ENCODE measurements around the gene JMJD1C.
A peak's percentile ranks its signal among the peaks of the same experiment; 100 is the strongest.

The JMJD1C gene

DNA sequence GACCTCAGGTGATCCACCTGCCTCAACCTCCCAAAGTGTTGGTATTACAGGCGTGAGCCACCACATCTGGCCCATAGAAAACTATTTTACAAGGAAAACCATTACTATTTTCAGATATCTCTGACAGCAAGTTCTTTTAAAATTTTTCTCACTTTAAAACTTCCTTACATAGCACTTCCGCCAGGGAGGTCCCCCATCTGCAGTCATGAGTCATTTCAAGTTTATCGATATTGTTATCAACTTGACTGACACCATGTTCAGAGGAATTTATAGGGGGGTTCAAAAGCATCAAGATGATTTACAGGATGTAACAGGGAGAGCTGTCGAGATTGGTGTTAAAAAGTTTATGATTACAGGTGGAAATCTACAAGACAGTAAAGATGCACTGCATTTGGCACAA is 243.8 kb downstream of the JMJD1C start:
- H3K9me3 ChIP-seq (ENCODE audit: control insufficient read depth, insufficient read depth, low read length), result no peaks in the 10 kb centered on the region
- H3K4me1 ChIP-seq (ENCODE audit: control insufficient read depth, low read length), result peaks cover 33% of the 10 kb centered on the region
- peaks cover 3% of the 10 kb centered on the region for H3K36me3 ChIP-seq (ENCODE audit: control insufficient read depth, low read length)
- no peaks in the 10 kb centered on the region; the same call in 1 of the 2 replicates for H3F3A ChIP-seq (ENCODE audit: control insufficient read depth, insufficient read depth)
- no peak overlapping the region for H3K4me3 ChIP-seq (ENCODE audit: low read length)
- H3K27me3 ChIP-seq (ENCODE audit: control insufficient read depth, low read length), result no peaks in the 10 kb centered on the region
- no peak overlapping the region for H3K4me2 ChIP-seq (ENCODE audit: low read length)
- no peaks in the 10 kb centered on the region for H3K9me2 ChIP-seq (replicated peaks; ENCODE audit: control insufficient read depth, low read length)
- TF ChIP-seq EZH2phosphoT487 (IDR thresholded peaks at IDR 0.05; ENCODE audit: borderline replicate concordance, low read length), result no peak
- TF ChIP-seq, protein P1, sequence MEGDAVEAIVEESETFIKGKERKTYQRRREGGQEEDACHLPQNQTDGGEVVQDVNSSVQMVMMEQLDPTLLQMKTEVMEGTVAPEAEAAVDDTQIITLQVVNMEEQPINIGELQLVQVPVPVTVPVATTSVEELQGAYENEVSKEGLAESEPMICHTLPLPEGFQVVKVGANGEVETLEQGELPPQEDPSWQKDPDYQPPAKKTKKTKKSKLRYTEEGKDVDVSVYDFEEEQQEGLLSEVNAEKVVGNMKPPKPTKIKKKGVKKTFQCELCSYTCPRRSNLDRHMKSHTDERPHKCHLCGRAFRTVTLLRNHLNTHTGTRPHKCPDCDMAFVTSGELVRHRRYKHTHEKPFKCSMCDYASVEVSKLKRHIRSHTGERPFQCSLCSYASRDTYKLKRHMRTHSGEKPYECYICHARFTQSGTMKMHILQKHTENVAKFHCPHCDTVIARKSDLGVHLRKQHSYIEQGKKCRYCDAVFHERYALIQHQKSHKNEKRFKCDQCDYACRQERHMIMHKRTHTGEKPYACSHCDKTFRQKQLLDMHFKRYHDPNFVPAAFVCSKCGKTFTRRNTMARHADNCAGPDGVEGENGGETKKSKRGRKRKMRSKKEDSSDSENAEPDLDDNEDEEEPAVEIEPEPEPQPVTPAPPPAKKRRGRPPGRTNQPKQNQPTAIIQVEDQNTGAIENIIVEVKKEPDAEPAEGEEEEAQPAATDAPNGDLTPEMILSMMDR (IDR thresholded peaks at IDR 0.05; ENCODE audit: low read depth, low read length, poor library complexity, severe bottlenecking), result no peak
- no peak overlapping the region for H3K27ac ChIP-seq (ENCODE audit: low read depth, low read length)
- peaks cover 70% of the 10 kb centered on the region for H3K79me2 ChIP-seq (ENCODE audit: control insufficient read depth, low read length)
- H4K20me1 ChIP-seq (ENCODE audit: control insufficient read depth, insufficient read depth, low read depth, low read length), result peaks cover 8% of the 10 kb centered on the region

DNA sequence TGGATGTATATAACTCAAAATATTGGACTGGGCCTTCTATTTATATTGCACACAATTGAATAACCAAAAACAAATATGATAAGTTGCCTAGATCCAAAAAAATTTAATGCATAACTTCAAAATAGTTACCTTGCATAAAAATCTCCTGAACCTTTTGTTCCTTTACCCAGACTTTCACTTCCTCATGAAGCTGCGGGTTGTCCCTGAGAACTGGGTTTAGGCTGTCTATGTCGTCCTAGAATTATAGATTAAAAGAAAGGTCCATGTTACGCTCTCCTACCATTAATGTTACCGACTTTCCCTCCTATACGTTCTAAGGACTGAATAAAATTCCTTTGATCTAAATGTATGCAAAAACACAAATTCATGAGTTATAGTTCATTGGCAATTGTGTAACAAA is 246.0 kb downstream of the JMJD1C start:
- Histone ChIP-seq H3F3A (ENCODE audit: control insufficient read depth, insufficient read depth) (no peaks in the 10 kb centered on the region; the same call in 1 of the 2 replicates), H4K20me1 (ENCODE audit: control insufficient read depth, insufficient read depth, low read depth, low read length) (peaks cover 3% of the 10 kb centered on the region; the same call in 1 of the 2 replicates), H3K4me1 (ENCODE audit: control insufficient read depth, low read length) (peaks cover 28% of the 10 kb centered on the region), H3K27ac (ENCODE audit: low read depth, low read length) (no peak overlapping the region), H3K4me3 (ENCODE audit: low read length) (no peak overlapping the region), H3K79me2 (ENCODE audit: control insufficient read depth, low read length) (peaks cover 60% of the 10 kb centered on the region), H3K36me3 (ENCODE audit: control insufficient read depth, low read length) (peaks cover 25% of the 10 kb centered on the region), H3K4me2 (ENCODE audit: low read length) (no peak overlapping the region), H3K27me3 (ENCODE audit: control insufficient read depth, low read length) (no peaks in the 10 kb centered on the region), H3K9me3 (ENCODE audit: control insufficient read depth, insufficient read depth, low read length) (no peaks in the 10 kb centered on the region), H3K9me2 (replicated peaks; ENCODE audit: control insufficient read depth, low read length) (no peaks in the 10 kb centered on the region)
- no peak for TF ChIP-seq EZH2phosphoT487 (IDR thresholded peaks at IDR 0.05; ENCODE audit: borderline replicate concordance, low read length)
- TF ChIP-seq, protein P1 (IDR thresholded peaks at IDR 0.05; ENCODE audit: low read depth, low read length, poor library complexity, severe bottlenecking), result no peak

DNA sequence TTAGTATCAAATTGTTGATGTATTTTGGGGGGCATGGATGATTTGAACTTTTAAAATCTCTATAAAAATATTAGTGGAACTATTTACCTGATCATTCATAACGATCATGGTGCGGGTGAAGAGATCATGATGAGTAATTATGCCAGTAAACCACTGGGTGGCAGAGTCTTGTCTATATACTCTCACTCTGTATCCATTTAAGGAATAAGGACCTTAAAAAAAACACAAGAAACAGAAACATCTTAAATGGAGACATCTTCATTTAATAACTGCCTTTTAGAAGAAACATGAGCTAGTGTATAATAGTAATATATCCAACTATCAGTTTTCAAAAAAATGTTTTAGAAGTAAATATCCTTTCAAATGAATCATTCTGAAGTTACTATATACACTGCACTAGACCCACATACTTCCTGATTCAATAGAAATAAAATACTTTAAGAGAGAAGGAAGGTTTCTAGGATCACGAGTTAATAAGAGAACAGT is 248.6 kb downstream of the JMJD1C start:
- peaks cover 45% of the 10 kb centered on the region for H3K36me3 ChIP-seq (ENCODE audit: control insufficient read depth, low read length)
- no peak overlapping the region for H3K4me3 ChIP-seq (ENCODE audit: low read length)
- no peaks in the 10 kb centered on the region for H3K27me3 ChIP-seq (ENCODE audit: control insufficient read depth, low read length)
- H3K9me3 ChIP-seq (ENCODE audit: control insufficient read depth, insufficient read depth, low read length), result no peaks in the 10 kb centered on the region
- no peak overlapping the region for H3K27ac ChIP-seq (ENCODE audit: low read depth, low read length)
- peak overlapping the region; percentile 1; the same call in 1 of the 2 replicates for H3K4me2 ChIP-seq (ENCODE audit: low read length)
- peaks cover 6% of the 10 kb centered on the region; the same call in 1 of the 2 replicates for H4K20me1 ChIP-seq (ENCODE audit: control insufficient read depth, insufficient read depth, low read depth, low read length)
- peaks cover 60% of the 10 kb centered on the region for H3K79me2 ChIP-seq (ENCODE audit: control insufficient read depth, low read length)
- no peaks in the 10 kb centered on the region; the same call in 1 of the 2 replicates for H3F3A ChIP-seq (ENCODE audit: control insufficient read depth, insufficient read depth)
- TF ChIP-seq, protein P1 (IDR thresholded peaks at IDR 0.05; ENCODE audit: low read depth, low read length, poor library complexity, severe bottlenecking), result peak; percentile 66
- no peak for TF ChIP-seq EZH2phosphoT487 (IDR thresholded peaks at IDR 0.05; ENCODE audit: borderline replicate concordance, low read length)
- peaks cover 26% of the 10 kb centered on the region for H3K4me1 ChIP-seq (ENCODE audit: control insufficient read depth, low read length)
- H3K9me2 ChIP-seq (replicated peaks; ENCODE audit: control insufficient read depth, low read length), result no peaks in the 10 kb centered on the region
